Glomerular visceral epithelial cell (primary cell): Measurements from ENCODE around the gene HOXA10.

Experiments used
- DNase-seq: peaks from one replicate; pipeline ENCODE4 v3.0.0-alpha.2; 2016; ENCODE audit errors: extremely low spot score

HOXA10 gene

DNA sequence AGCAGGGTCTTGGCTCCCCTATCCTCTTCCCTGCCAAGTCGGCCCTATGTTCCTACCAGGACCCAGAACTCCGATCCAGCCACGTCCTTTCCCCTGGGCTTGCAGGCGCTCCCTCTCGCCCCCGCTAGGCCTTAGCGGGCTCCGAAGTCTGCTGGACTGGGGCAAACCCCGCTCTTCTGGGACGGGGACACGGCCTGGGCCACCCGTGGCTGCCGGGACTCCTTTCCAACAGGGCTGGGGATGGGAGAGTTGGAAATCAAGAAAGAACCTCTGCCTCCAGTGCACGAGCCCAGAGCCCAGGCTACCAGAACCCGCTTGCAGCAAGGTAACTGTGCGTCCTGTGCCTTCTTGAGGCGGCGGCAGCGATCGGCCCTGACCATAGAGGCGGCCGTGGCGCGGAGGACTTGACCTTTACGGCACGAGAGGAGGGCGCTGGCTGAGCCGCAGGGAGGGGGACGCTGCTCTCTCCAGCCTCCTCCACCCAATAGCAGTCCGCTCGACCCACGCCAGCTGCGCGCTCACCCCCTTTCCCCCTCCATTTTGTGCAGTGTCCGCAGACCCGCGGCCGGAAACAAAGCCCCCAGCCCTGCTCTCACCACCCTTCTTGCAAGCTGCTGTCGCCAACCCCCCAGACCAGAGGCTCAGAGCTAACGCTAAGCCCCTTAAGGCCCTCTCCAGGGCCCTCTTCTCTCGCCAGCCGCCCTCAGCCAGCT, 17.9 kb upstream of the HOXA10 start:
- no peak for DNase-seq

DNA sequence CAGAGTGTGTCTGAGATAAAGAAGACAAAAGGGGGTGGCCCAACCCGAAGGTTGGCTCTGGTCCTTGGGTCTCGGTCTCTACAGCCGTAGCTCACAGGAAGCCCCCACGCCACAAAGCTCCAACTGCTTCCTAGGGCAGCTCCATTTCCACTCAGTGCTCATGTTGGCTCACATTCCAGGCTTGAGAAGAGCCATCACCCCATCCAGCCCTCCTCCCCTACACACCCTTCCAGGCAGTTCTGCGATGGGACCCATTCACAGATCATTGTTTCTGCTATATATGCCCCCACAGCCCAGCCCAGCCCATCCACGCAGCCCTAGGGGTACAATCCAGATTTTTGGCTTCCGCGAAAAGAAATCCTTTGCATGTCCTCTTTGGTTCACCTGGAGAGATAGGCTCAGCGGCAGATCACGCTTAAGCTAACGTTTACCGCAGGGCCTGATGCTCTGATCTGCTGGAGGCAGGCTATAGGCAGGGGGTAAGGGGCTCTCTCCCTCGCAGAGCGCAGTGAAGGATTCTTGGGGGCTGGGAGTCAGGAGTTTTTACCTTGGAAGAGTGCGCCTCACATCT, 17.1 kb upstream of the HOXA10 start:
- DNase-seq = no peak

GRCh38 chr7:27189997-27190748, 16.1 kb upstream of the HOXA10 start:
- DNase-seq = no peak

GRCh38 chr7:27189295-27189996, 15.3 kb upstream of the HOXA10 start:
- DNase-seq = no peak

DNA sequence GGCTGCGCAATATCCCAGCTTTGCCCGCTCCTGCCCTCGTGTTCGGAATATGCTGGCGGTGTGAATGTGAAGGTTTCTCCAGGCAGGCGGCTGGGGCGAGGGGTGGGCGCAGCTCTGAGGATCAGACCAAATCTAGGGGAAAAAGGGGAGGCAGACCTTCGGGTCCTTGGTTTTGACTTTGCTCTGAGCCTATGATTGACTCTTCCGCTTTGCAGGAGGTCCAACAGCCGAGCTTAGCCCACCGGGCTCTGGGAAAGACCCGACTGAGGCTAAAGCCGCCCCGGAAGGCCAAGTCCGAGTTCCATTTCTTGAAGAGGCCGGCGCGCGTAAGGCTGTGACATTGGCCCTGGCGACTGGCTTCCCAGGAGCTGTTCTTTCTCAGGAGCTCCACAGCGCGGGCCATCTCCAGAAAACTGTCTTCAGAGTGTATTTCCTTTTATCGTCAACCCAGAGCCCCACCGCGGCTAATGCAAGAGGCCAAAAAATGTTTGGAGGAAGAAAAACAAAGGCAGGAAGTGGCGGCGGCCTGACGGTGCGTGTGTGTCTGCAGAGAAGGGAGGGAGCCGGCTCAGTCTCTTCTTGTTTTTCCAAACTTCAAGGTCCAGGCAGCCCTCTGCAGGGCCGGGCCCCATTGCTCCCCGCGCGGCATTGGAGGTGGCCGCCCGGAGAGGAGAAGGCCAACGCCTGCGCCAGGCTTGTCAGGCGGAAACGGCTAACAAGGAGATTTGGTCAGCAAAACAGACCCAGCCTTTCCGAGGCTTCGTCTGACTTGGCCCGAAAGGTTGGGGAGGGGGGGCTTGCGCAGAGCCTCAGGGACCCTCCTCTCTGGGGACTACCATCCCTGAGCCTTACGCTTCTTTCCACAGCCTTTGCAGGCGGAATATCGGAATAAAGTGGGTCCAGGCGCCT, 14.5 kb upstream of the HOXA10 start:
- DNase-seq = no peak

DNA sequence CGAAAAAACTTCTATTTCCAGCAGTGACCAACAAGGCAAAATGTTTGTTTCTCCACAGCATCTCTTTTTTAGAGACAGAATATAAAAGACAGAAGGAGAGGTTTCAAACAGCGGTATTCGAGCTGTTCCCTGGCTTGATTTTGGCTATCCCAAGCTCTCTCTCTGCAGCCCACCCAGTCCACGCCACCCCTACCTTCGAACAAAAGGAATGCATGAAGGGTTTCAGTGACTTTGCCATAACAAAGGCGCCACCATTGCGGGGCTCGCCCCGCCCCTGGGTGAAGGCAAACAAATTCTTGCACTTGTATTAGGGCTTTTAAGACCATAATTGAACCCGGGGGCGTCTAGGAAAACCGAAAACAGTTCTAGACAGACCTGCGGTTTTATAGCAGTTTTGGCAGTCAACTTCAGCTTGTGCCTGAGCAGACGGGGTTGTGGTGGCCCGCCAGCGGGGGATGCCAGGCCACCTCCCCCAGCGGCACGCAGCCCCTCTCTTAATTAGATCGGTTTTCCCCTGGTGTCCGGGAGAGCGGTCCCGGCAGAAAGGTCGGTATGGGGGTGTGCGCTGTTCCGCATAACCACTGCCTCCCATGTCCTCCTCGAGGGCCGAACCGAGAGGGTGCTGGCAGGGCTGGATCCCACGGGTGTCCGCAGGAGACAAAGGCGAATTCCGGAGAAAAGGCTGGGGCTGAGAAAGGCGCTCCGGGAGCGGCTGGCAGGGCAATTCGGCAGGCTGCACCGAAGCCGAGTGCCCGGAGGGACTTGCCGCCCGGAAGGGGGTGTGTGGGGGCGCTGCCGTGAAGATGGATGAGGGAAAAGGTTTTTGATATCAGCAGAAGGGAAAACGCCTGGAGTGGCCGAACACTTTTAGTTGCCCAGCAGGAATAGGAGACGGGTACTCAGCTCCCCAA, 13.6 kb upstream of the HOXA10 start:
- DNase-seq = no peak

- no peak for DNase-seq
These were observed 12.8 kb upstream of the HOXA10 start for GRCh38 chr7:27186668-27187474.

DNA sequence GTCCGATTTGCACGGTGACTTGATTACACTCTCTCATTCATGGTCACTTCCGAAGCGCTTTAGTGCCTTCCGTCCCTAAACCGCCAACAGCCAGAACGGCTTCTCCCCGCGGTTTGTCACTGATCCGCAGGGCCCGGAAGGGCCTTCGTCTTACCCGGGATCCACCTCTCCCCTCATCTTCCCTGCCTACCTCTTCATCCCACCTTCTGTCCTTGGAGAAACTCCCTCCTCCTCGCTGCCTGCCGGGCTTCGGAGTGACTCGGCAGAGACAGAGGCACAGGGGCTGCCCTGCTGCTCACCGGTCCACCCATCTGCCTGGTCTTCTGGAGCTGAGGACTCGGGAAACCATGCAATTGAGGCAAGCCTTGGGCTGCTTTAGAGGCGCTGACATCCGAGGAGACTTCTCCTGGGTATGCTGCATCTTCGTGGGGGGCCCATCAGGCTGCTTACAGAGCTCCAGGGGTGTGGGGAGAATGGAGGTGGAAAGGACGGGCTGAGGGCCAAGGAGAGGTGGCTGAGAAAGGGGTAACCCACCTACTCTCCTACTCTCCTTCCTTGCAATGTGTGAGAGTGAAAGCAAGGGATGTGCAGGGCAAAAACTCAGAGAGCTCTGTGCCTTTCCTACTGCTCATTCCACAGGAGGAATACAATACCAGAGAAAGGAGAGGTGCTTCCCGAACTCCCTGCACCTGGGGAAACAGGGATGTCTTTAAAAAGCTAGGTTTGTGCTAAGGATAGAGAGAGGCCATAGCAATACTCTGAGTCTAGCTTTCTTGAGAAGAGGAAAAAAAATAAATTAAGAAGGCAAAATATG, 11.9 kb upstream of the HOXA10 start:
- DNase-seq = no peak

GRCh38 chr7:27185013-27185853, 11.1 kb upstream of the HOXA10 start, which contains the start of gene HOXA11:
Gene HOXA11 (minus strand): TSS chr7:27185232. CDS start chr7:27185144, 88 bp downstream.
- DNase-seq = peak; percentile 65

DNA sequence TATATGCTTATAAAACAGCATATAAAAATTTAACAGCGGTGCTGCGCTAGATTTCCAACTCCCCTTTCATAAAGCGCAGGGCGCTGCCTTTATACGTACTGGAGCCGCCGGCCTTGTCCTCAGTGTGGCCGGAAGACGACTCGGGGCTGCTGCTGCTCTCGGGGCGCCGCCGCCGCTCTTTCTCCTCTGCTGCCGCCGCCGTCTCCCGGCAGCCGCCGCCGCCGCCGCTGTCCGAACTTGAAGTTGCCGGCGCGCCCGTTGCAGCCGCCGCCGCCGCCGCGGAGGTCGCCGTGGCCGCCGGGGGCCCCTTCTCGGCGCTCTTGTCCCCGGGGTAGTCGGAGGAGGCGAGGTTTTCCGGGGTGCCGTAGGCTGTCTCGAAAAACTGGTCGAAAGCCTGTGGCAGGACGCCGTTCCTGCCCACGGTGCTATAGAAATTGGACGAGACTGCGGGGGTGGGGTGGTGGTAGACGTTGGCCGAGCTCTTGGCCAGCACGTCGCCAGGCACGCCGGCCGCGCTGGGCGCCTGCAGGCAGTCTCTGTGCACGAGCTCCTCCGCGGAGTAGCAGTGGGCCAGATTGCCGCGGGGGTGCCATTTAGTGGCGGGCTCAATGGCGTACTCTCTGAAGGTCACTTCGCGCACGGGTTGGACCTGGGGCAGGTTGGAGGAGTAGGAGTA, 10.4 kb upstream of the HOXA10 start:
- peak; percentile 52 for DNase-seq

GRCh38 chr7:27183682-27184336, 9.7 kb upstream of the HOXA10 start:
- no peak for DNase-seq

- DNase-seq = no peak
These were observed 9.0 kb upstream of the HOXA10 start for GRCh38 chr7:27182861-27183681.

- no peak for DNase-seq
These were observed 8.2 kb upstream of the HOXA10 start for GRCh38 chr7:27182285-27182841.

DNA sequence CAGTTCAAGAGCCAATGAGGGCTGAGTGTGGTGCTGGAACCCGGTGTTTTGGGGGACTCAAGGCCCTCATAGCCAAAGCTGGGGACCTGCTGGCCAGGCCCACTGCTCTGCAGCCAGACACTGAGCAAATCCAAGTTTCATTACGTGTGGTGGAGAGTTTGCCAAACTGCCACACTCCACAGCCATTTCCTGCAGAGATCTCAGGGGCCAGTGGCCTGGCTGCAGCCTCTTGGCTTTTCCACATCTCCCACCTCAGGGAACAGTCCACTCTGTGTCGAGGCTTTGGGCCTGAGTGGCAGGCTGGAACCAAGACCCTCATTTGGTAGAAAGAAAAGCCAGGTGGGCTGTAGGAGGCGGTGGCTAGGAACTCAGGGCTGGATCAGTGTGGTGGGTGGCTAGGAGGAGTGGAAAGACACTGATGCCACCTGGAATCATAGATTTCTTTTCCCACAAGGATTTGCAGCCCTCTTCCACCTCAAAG, 7.7 kb upstream of the HOXA10 start:
- no peak for DNase-seq
